ENCODE data around the gene RRP12.

RRP12 gene

DNA sequence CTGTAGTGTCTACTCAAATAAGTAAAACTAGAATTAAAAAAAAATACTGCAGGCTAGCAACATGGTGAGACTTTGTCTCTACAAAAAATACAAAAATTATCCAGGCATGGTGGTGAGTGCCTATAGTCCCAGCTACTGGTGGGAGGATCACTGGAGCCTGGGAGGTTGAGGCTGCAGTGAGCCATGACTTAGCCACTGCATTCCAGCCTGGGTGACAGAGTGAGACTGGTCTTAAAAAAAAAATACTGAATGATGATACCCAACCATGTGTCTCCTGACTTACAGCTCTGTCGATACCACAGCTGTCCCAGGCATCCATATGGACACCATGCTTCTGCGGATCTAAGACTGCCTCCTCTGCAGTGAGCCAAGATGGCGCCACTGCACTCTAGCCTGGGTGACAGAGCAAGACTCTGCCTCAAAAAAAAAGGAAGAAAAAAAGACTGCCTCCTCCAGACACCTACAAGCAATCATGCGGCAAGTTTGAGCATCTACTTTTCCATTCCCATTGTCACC is 90.0 kb downstream of the RRP12 start:
- no peak for DNase-seq (ENCODE audit: low read depth)

DNA sequence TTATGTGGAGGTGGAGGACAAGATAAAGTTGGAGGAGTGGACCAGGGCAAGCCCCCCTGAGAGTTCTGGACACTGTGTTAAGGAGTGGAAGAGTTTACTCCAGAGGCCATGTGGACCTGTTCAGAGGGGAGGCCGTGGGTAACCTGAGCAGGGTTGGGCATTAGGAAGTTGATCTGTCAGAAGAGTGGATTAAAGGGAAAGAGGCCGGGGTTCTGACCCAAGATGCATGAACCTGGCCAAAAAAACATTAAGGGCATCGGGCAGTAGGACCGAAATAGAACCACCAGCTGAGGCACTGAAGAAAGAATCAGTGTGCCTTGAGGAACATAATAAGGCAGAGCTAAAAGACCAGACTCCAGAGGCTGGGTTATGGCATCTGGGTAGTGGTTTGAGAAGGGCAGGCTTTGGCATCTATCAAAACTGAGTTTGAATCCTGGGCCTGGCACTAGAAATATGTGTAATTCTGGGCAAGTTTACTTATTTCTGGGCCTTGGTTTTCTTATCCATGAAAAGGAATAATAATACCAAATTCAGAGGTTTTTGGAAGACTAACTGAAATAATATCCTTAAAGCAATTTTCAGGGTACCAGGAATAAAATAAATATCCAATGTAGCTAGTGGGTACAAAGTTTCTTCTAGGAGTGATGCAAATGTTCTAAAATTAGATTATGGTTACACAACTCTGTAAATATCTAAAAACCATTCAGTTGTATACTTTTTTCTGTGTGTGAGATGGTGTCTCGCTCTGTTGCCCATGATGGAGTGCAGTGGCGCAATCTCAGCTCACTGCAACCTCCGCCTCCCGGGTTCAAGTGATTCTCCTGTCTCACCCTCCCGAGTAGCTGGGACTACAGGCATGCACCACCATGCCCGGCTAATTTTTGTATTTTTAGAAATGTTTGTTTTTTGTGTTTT is 93.0 kb downstream of the RRP12 start:
- no peak for DNase-seq (ENCODE audit: low read depth)

GRCh38 chr10:97307441-97307840 is 93.7 kb downstream of the RRP12 start:
- DNase-seq (ENCODE audit: low read depth) = no peak

All from non-pigmented ciliary epithelial cell (primary cell).